Stimulated activated CD8-positive, alpha-beta memory T cell treated with anti-CD3 and anti-CD28 coated beads, Interleukin-12 subunit alpha, Interleukin-12 subunit beta, amount 100 ng/mL, for 1 hour (primary cell): Measurements from ENCODE around the gene DDX39A.

Experiments
- DNase-seq: peaks from one replicate; pipeline ENCODE4 v3.0.0-alpha.2; 2020; ENCODE audit warnings: low read depth

DDX39A gene

GRCh38 chr19:14363183-14364097 lies 55.7 kb downstream of the DDX39A start:
- no peak for DNase-seq

- DNase-seq, result no peak
Measured at GRCh38 chr19:14361824-14362223, 57.3 kb downstream of the DDX39A start.
